Ascending aorta (tissue), 2 donors: Measurements from ENCODE around the gene FAM118B. TPM values are rescaled to one million over a fixed set of nuclear protein-coding genes. Genes with fewer than 3 reads are reported as not detected.

Source experiments
- DNase-seq, 2 donors: peaks; one replicate each; pipeline ENCODE4 v3.0.0-alpha.2; 2019; ENCODE audit warnings: low spot score in 2 of 2
- H3K27ac ChIP-seq, 2 donors: fragments of 200-600 bp; sonication (generic); one replicate each; pipeline ENCODE4 v1.5.1; 2016 to 2017; ENCODE audit warnings: mild to moderate bottlenecking in 1 of 2
- H3K27me3 ChIP-seq: fragments of 200-600 bp; sonication (generic); one replicate; pipeline ENCODE4 v1.5.1; 2017
- H3K36me3 ChIP-seq, 2 donors: fragments of 200-600 bp; sonication (generic); one replicate each; pipeline ENCODE4 v1.5.1; 2016
- H3K4me1 ChIP-seq, 2 donors: fragments of 200-600 bp; sonication (generic); one replicate each; pipeline ENCODE4 v1.5.1; 2016 to 2017; ENCODE audit warnings: mild to moderate bottlenecking in 1 of 2
- H3K4me3 ChIP-seq, 2 donors: fragments of 200-600 bp; sonication (generic); one replicate each; pipeline ENCODE4 v1.5.1; 2016 to 2017; ENCODE audit warnings: mild to moderate bottlenecking in 1 of 2
- H3K9me3 ChIP-seq, 2 donors: fragments of 200-600 bp; sonication (generic); one replicate each; pipeline ENCODE4 v1.5.1; 2016
- intact Hi-C: fragments of 100-400 bp; cut with DNase I; formaldehyde crosslinking; loops from one replicate; pipeline ENCODE4 v1.15.1; 2023
- total RNA-seq: library from RNA; depleted of rRNA; stranded (reverse); fragments of >200 nt; gene quantifications from one replicate; pipeline ENCODE4 v1.1.0, GENCODE V29; 2016
- TF ChIP-seq, protein P1 (sequence below), 3 experiments: fragments of 200-600 bp in 2 of 3; fragments of 450-650 bp in 1 of 3; sonication (generic) in 2 of 3; IDR thresholded peaks; one replicate each; pipeline ENCODE4 v1.5.1; 2016 to 2019; ENCODE audit warnings: antibody characterized with exemption in 3 of 3, mild to moderate bottlenecking in 1 of 3, moderate library complexity in 1 of 3

The FAM118B gene
- total RNA-seq, 1 donor from 2014 or later: 14.0 TPM

DNA sequence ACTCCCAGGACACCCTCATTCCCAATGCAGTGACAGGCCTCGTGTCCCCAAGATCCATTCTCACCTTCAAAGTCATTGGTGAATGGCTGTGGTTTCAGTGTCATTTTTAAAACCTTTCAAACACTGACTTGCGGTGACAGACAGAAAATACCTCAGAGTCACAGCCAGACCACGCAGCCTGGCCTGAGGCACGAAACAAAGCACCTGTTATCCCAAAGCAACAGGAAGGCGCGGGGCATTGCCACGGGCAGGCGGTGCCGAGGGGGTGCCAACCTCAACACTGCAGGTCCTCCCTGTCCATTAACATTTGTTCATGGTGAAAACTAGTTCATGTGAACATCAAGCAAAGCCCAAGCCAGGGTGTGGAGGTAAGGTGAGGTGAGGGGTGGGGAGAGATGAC lies 38.3 kb upstream of the FAM118B start:
- no peaks in the 10 kb centered on the region for H3K36me3 ChIP-seq
- intact Hi-C loops: no loop called here
- no peak overlapping the region for H3K27ac ChIP-seq
- TF ChIP-seq, protein P1, sequence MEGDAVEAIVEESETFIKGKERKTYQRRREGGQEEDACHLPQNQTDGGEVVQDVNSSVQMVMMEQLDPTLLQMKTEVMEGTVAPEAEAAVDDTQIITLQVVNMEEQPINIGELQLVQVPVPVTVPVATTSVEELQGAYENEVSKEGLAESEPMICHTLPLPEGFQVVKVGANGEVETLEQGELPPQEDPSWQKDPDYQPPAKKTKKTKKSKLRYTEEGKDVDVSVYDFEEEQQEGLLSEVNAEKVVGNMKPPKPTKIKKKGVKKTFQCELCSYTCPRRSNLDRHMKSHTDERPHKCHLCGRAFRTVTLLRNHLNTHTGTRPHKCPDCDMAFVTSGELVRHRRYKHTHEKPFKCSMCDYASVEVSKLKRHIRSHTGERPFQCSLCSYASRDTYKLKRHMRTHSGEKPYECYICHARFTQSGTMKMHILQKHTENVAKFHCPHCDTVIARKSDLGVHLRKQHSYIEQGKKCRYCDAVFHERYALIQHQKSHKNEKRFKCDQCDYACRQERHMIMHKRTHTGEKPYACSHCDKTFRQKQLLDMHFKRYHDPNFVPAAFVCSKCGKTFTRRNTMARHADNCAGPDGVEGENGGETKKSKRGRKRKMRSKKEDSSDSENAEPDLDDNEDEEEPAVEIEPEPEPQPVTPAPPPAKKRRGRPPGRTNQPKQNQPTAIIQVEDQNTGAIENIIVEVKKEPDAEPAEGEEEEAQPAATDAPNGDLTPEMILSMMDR (IDR thresholded peaks at IDR 0.05): no peak
- H3K4me3 ChIP-seq: no peak overlapping the region
- H3K4me1 ChIP-seq: no peaks in the 10 kb centered on the region
- DNase-seq: no peak
- no peaks in the 10 kb centered on the region for H3K27me3 ChIP-seq
- H3K9me3 ChIP-seq: no peaks in the 10 kb centered on the region

DNA sequence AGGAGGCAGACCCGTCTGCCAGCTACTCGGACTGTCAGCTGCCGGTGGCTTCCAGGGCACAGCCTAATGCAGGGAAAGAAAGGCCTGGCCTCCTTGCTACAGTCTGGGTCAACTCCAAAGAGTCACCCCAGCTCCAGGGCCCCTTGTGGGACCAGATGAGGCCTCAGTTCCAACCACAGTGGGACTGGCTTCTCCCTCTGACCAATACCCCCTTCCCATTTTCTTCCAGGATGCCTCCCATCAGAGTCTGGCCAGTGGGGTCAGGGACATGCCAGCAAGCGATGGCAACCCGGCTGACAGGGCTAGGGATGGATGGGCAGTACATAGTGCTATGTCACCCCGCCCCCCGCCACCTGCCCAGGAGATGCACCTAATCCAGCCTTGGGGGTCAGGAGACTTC lies 36.8 kb upstream of the FAM118B start:
- H3K4me1 ChIP-seq: no peaks in the 10 kb centered on the region
- no peaks in the 10 kb centered on the region for H3K27me3 ChIP-seq
- H3K4me3 ChIP-seq: no peak overlapping the region
- TF ChIP-seq, protein P1 (IDR thresholded peaks at IDR 0.05): no peak
- no peak for DNase-seq
- H3K9me3 ChIP-seq: no peaks in the 10 kb centered on the region
- no peak overlapping the region for H3K27ac ChIP-seq
- no peaks in the 10 kb centered on the region for H3K36me3 ChIP-seq
- intact Hi-C loops: no loop called here

DNA sequence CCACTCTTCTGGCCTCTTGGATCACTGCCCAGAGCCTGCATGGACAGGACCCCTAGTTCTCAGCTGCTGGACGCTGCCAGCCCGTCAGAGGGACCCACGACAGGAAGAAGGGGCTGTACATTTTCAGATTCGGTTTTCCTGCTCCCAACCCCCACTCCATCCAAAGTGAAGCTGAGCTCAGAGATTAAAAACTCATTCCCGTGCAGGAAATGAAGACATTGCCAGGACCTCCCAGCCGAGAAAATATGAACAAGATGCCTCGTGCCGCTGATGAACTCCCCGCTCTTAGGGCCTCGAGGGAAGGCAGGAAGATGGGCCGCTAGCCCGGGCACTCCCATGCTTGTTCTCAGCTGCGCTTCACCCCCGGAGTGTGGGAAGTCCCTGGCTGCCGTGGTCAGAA lies 36.2 kb upstream of the FAM118B start:
- intact Hi-C loops: no loop called here
- Histone ChIP-seq H3K27me3 (no peaks in the 10 kb centered on the region), H3K9me3 (no peaks in the 10 kb centered on the region), H3K4me3 (no peak overlapping the region), H3K4me1 (no peaks in the 10 kb centered on the region), H3K36me3 (no peaks in the 10 kb centered on the region), H3K27ac (no peak overlapping the region)
- TF ChIP-seq, protein P1 (IDR thresholded peaks at IDR 0.05): no peak
- no peak for DNase-seq

DNA sequence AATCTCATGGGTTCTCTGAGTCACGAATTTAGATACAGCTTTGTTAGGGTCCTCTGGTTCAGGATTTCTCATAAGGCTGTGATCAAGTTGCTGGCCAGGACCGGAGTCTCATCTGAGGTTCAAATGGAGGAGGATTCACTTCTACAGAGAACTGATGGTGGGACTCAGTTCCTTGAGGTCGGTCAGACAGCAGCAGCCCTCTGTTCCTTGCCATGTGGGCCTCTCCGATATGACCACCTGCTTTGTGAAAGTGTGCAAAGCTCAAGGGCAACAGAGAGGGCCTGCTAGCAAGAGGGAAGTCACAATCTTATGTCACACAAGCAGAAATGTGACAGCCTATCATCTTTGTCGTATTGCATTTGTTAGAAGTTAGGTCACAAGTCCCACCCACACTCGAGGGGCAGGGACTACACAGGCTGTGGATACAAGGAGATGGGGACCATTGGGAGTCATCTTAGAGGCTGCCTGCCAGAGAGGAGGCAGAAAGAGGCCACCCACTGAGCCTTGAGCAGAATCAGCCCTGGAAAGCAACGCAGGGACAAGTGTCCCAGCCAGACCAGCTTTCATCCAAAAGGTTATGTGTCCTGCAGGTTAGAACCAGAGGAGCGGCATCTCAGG lies 34.6 kb upstream of the FAM118B start:
- Histone ChIP-seq H3K4me3 (no peak overlapping the region), H3K27me3 (no peaks in the 10 kb centered on the region), H3K27ac (no peak overlapping the region), H3K9me3 (no peaks in the 10 kb centered on the region), H3K36me3 (no peaks in the 10 kb centered on the region), H3K4me1 (no peaks in the 10 kb centered on the region)
- intact Hi-C loops: no loop called here
- TF ChIP-seq, protein P1 (IDR thresholded peaks at IDR 0.05): no peak
- no peak for DNase-seq

DNA sequence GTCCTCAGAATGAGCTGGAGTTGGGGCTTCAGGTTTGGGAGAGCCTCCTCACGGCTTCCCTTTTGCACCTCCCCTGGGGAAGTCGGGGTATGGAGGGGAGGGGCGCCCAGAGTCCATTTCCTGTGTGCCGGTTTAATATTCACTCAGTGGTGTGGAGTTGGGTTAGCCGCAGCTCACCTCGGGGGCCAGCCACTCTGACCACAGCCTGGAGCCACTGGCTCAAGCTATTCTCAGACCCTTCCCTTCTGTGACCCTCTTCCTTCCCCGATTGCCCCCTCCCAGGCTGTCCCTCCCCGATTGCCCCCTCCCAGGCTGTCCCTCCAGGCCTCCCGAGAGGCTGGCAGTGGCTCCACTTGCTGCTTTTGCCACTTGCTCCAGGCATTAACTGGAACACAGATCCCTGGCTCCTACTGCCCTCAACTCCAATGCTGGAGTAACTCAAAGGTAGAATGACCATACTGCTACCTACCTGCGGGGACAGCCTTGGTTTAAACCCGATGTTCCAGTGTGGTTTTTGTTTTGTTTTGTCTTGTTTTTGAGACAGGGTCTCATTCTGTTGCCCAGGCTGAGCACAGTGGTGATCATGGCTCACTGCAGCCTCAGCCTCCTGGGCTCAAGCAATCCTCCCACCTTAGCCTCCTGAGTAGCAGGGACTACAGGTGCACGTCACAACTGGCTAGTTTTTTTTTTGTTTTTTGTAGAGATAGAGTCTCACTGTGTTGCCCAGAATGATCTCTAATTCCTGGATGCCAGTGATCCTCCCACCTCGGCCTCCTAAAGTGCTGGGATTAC lies 29.4 kb upstream of the FAM118B start:
- intact Hi-C loops: no loop called here
- no peak for DNase-seq
- TF ChIP-seq, protein P1 (IDR thresholded peaks at IDR 0.05): no peak
- H3K27me3 ChIP-seq: no peaks in the 10 kb centered on the region
- no peak overlapping the region for H3K27ac ChIP-seq
- no peak overlapping the region for H3K4me3 ChIP-seq
- no peaks in the 10 kb centered on the region for H3K9me3 ChIP-seq
- no peaks in the 10 kb centered on the region for H3K4me1 ChIP-seq
- H3K36me3 ChIP-seq: no peaks in the 10 kb centered on the region
